GM23248 (cell line): ENCODE measurements around the gene MYLK.

Experiments
- EZH2 ChIP-seq: fragments of 200-600 bp; sonication (generic); IDR thresholded peaks from 2 replicates; pipeline ENCODE4 v1.6.1; 2018; ENCODE audit warnings: antibody characterized with exemption, mild to moderate bottlenecking; ENCODE audit not compliant: insufficient read depth, poor library complexity, severe bottlenecking
- EZH2phosphoT487 ChIP-seq: fragments of 200-600 bp; sonication (generic); IDR thresholded peaks from 2 replicates; pipeline ENCODE4 v1.6.1; 2018; ENCODE audit warnings: antibody characterized with exemption, moderate library complexity, mild to moderate bottlenecking, low read depth; ENCODE audit not compliant: insufficient read depth

DNA sequence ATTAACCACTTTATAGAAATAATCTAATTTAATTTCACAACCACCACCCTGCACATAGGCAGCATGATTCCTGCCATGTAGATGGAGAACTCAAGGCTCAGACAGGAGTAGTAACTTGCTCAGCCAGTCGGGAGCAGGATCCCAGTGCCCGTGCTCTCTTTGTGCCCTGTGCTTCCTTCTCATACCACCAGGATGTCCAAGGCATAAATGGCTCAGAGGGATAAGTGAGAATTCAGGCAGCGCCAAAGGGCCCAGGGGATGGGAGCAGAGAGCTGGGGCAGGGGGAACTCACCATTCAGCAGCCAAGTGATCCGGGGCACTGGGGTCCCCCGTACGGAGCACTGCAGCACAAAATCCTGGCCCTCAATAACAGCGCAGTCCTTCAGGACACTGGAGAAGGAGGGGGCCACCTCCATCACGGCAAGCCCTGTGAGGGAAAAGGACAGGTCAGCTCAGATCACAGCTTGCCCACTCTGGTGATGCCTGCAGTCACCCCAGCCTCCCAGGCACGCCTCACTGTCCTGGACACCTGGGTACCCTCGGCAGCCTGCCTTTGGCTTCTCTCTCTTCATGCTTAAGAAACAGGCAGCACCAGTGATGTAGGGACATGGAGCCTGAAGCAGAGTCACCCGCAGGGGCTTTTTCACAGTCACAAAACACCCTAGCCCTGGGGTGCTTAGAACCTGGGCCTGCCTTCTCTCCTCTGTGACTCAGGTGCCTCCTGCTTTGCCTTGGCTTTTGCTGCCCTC lies 158.3 kb downstream of the MYLK start:
- TF ChIP-seq EZH2 (no peak), EZH2phosphoT487 (no peak)
